GM18519 (cell line): ENCODE measurements around the gene CPNE7.
"Not testable (repeated sequence)": the region's sequence is repeated elsewhere in the genome, so short reads cannot be mapped to it uniquely, and the experiment has no call there.

Experiments
- ATAC-seq: cut with Tn5 transposase; IDR thresholded peaks from one replicate; pipeline ENCODE4 v1.9.1; 2021; ENCODE audit warnings: mild to moderate bottlenecking, moderate library complexity; ENCODE audit not compliant: unreplicated experiment, low FRiP score

Gene CPNE7

GRCh38 chr16:89564476-89565255, 10.9 kb upstream of the CPNE7 start:
- no peak for ATAC-seq

GRCh38 chr16:89565256-89565505, 10.4 kb upstream of the CPNE7 start:
- no peak for ATAC-seq

GRCh38 chr16:89565506-89566372, 9.8 kb upstream of the CPNE7 start:
- ATAC-seq: no peak

GRCh38 chr16:89567656-89568594, 7.6 kb upstream of the CPNE7 start:
- no peak for ATAC-seq

- ATAC-seq: no peak
These were observed 5.8 kb upstream of the CPNE7 start for GRCh38 chr16:89569506-89570341.

GRCh38 chr16:89570342-89570923, 5.1 kb upstream of the CPNE7 start:
- ATAC-seq: no peak

- not testable (repeated sequence) for ATAC-seq
These were observed 4.5 kb upstream of the CPNE7 start for GRCh38 chr16:89570983-89571598.

GRCh38 chr16:89571636-89572035, 3.9 kb upstream of the CPNE7 start:
- ATAC-seq: no peak

GRCh38 chr16:89572073-89572484, 3.5 kb upstream of the CPNE7 start:
- no peak for ATAC-seq

- ATAC-seq: no peak
These were observed 2.9 kb upstream of the CPNE7 start for GRCh38 chr16:89572485-89573205.

- ATAC-seq: no peak
These were observed 1.5 kb upstream of the CPNE7 start for GRCh38 chr16:89573826-89574680.

GRCh38 chr16:89574681-89575246, 794 bp upstream of the CPNE7 start:
- ATAC-seq: no peak

- no peak for ATAC-seq
These were observed 846 bp downstream of the CPNE7 start for GRCh38 chr16:89576153-89577054.

- no peak for ATAC-seq
These were observed 1.6 kb downstream of the CPNE7 start for GRCh38 chr16:89577055-89577759.

GRCh38 chr16:89579351-89579750, 3.8 kb downstream of the CPNE7 start:
- ATAC-seq: no peak
